Hematopoietic multipotent progenitor cell treated with erythropoietin and hydrocortisone succinate and interleukin-3 and kit ligand, for 15 days (in vitro differentiated cells): ENCODE results near the gene RPS6KA2.

Experiments
- DNase-seq: peaks from one replicate; pipeline ENCODE4 v3.0.0-alpha.2; 2015; ENCODE audit warnings: low spot score

Gene RPS6KA2

GRCh38 chr6:166446567-166447065, 180.4 kb downstream of the RPS6KA2 start:
- DNase-seq, result no peak

- DNase-seq, result no peak
These were observed 180.9 kb downstream of the RPS6KA2 start for GRCh38 chr6:166446146-166446545.

GRCh38 chr6:166444446-166444845, 182.6 kb downstream of the RPS6KA2 start:
- DNase-seq, result no peak

GRCh38 chr6:166443166-166443565, 183.9 kb downstream of the RPS6KA2 start:
- DNase-seq, result no peak

GRCh38 chr6:166442131-166442685, 184.8 kb downstream of the RPS6KA2 start:
- DNase-seq, result no peak

- DNase-seq, result no peak
These were observed 185.5 kb downstream of the RPS6KA2 start for GRCh38 chr6:166441325-166442078.

- no peak for DNase-seq
These were observed 186.3 kb downstream of the RPS6KA2 start for GRCh38 chr6:166440729-166441128.

- DNase-seq, result no peak
These were observed 186.9 kb downstream of the RPS6KA2 start for GRCh38 chr6:166440106-166440505.

- no peak for DNase-seq
These were observed 187.5 kb downstream of the RPS6KA2 start for GRCh38 chr6:166439366-166440091.

- DNase-seq, result no peak
These were observed 188.7 kb downstream of the RPS6KA2 start for GRCh38 chr6:166438211-166438861.

- DNase-seq, result no peak
These were observed 189.4 kb downstream of the RPS6KA2 start for GRCh38 chr6:166437661-166438060.

GRCh38 chr6:166436195-166437139, 190.6 kb downstream of the RPS6KA2 start:
- no peak for DNase-seq

GRCh38 chr6:166435574-166435973, 191.5 kb downstream of the RPS6KA2 start:
- no peak for DNase-seq

GRCh38 chr6:166434336-166434735, 192.7 kb downstream of the RPS6KA2 start:
- no peak for DNase-seq

GRCh38 chr6:166433096-166433495, 194.0 kb downstream of the RPS6KA2 start:
- DNase-seq, result no peak

- no peak for DNase-seq
These were observed 196.8 kb downstream of the RPS6KA2 start for GRCh38 chr6:166430269-166430668.

GRCh38 chr6:166424431-166424830, 202.6 kb downstream of the RPS6KA2 start:
- DNase-seq, result no peak

GRCh38 chr6:166423781-166424180, 203.3 kb downstream of the RPS6KA2 start:
- no peak for DNase-seq

- no peak for DNase-seq
These were observed 203.9 kb downstream of the RPS6KA2 start for GRCh38 chr6:166423051-166423745.

- DNase-seq, result no peak
These were observed 204.7 kb downstream of the RPS6KA2 start for GRCh38 chr6:166422201-166422940.
